Gastroesophageal sphincter (tissue), 4 donors: Measurements from ENCODE around the gene REN. TPM values are rescaled to one million over a fixed set of nuclear protein-coding genes. Genes with fewer than 3 reads are reported as not detected.
A peak's percentile ranks its signal among the peaks of the same experiment; 100 is the strongest.

ENCODE experiments used
- ATAC-seq: fragments of 150-250 bp; one replicate; pipeline ENCODE4 v1.9.1; 2016; ENCODE audit warnings: mild to moderate bottlenecking, moderate library complexity
- H3K27ac ChIP-seq, 4 donors: fragments of 200-600 bp; sonication (generic) in 3 of 4; 1 replicate in 3 of 4; 2 replicates in 1 of 4; pipeline ENCODE4 v1.5.1; 2016 to 2019
- H3K27me3 ChIP-seq: fragments of 200-600 bp; sonication (generic); one replicate; pipeline ENCODE4 v1.5.1; 2019
- H3K36me3 ChIP-seq, 2 donors: fragments of 200-600 bp; sonication (generic); one replicate each; pipeline ENCODE4 v1.5.1; 2019; ENCODE audit warnings: control low read depth in 1 of 2
- H3K4me1 ChIP-seq, 3 donors: fragments of 200-600 bp; sonication (generic); 1 replicate in 2 of 3; 2 replicates in 1 of 3; pipeline ENCODE4 v1.5.1; 2016 to 2019; ENCODE audit warnings: control low read depth in 2 of 3
- H3K4me3 ChIP-seq, 2 donors: fragments of 200-600 bp; sonication (generic); one replicate each; pipeline ENCODE4 v1.5.1; 2019; ENCODE audit warnings: mild to moderate bottlenecking in 1 of 2, moderate library complexity in 1 of 2
- H3K9me3 ChIP-seq, 3 donors: fragments of 200-600 bp; sonication (generic); one replicate each; pipeline ENCODE4 v1.5.1; 2017 to 2019; ENCODE audit warnings: control low read depth in 2 of 3
- CTCF ChIP-seq, 4 experiments: fragments of 200-600 bp in 2 of 4; fragments of 450-650 bp in 2 of 4; sonication (generic) in 1 of 4; IDR thresholded peaks; one replicate each; pipeline ENCODE4 v1.5.1; 2017 to 2019; ENCODE audit warnings: antibody characterized with exemption in 4 of 4, mild to moderate bottlenecking in 2 of 4, moderate library complexity in 2 of 4
- EP300 ChIP-seq: sonication (generic); formaldehyde crosslinking; IDR thresholded peaks from one replicate; pipeline ENCODE4 v1.6.1; 2017; ENCODE audit warnings: antibody characterized with exemption, mild to moderate bottlenecking
- POLR2A ChIP-seq, 2 donors: fragments of 450-650 bp; IDR thresholded peaks; one replicate each; pipeline ENCODE4 v1.6.1; 2017; ENCODE audit warnings: antibody characterized with exemption in 2 of 2, mild to moderate bottlenecking in 2 of 2, moderate library complexity in 1 of 2
- POLR2AphosphoS5 ChIP-seq: sonication (generic); formaldehyde crosslinking; IDR thresholded peaks from one replicate; pipeline ENCODE4 v1.6.1; 2017; ENCODE audit warnings: antibody characterized with exemption
- WGBS, 2 donors: methylation state at CpG; one replicate each; pipeline ENCODE4 v1.1.5; 2018; ENCODE audit warnings: low coverage in 1 of 2; 5-methylcytosine and 5-hydroxymethylcytosine counted together
- total RNA-seq, 4 donors: library from RNA; depleted of rRNA; stranded (reverse); fragments of >200 nt; gene quantifications; one replicate each; pipeline ENCODE4 v1.1.0, GENCODE V29; 2016

Gene REN
- total RNA-seq, 4 donors from 2014 or later = not detected

- ATAC-seq = no peak
- Histone ChIP-seq H3K9me3 (no peaks in the 10 kb centered on the region), H3K4me3 (no peak overlapping the region), H3K27ac (peak overlapping the region in 3 of 4 donors; percentile 31 to 61 (median 41)), H3K4me1 (peaks cover 0 to 46% (median 19%) of the 10 kb centered on the region in 3 donors), H3K27me3 (peaks cover 25% of the 10 kb centered on the region), H3K36me3 (no peaks in the 10 kb centered on the region)
- 26 to 70% methylated on average over 2 to 16 of the region's 21 CpGs for WGBS, 2 donors
- TF ChIP-seq POLR2A (IDR thresholded peaks at IDR 0.05) = no peak
- TF ChIP-seq POLR2AphosphoS5 = no peak
- no peak for TF ChIP-seq CTCF (IDR thresholded peaks at IDR 0.05)
- TF ChIP-seq EP300 = no peak
Observed at GRCh38 chr1:204108312-204109141, 57.6 kb downstream of the REN start.

GRCh38 chr1:204107892-204108291 lies 58.2 kb downstream of the REN start:
- Histone ChIP-seq H3K4me1 (peaks cover 0 to 47% (median 20%) of the 10 kb centered on the region in 3 donors), H3K9me3 (no peaks in the 10 kb centered on the region), H3K27ac (peak overlapping the region in 1 of 4 donors; percentile 61), H3K36me3 (no peaks in the 10 kb centered on the region), H3K4me3 (no peak overlapping the region), H3K27me3 (peaks cover 25% of the 10 kb centered on the region)
- WGBS, 2 donors = 78% methylated on average over 2 of the region's 2 CpGs; no CpG with 5 or more reads in 1 of the 2 donors
- TF ChIP-seq POLR2A (IDR thresholded peaks at IDR 0.05) (no peak), EP300 (no peak), CTCF (IDR thresholded peaks at IDR 0.05) (no peak), POLR2AphosphoS5 (no peak)
- ATAC-seq = no peak

- WGBS, 2 donors = 86% methylated on average over 1 of the region's 1 CpG; no CpG with 5 or more reads in 1 of the 2 donors
- H3K9me3 ChIP-seq = no peaks in the 10 kb centered on the region
- peaks cover 25% of the 10 kb centered on the region for H3K27me3 ChIP-seq
- H3K4me3 ChIP-seq = no peak overlapping the region
- TF ChIP-seq POLR2A (IDR thresholded peaks at IDR 0.05) = no peak
- no peak for TF ChIP-seq CTCF (IDR thresholded peaks at IDR 0.05)
- TF ChIP-seq POLR2AphosphoS5 = no peak
- no peak for TF ChIP-seq EP300
- H3K27ac ChIP-seq = no peak overlapping the region
- no peak for ATAC-seq
- peaks cover 0 to 53% (median 20%) of the 10 kb centered on the region in 3 donors for H3K4me1 ChIP-seq
- H3K36me3 ChIP-seq = no peaks in the 10 kb centered on the region
Observed at GRCh38 chr1:204106825-204107224, 59.3 kb downstream of the REN start.

GRCh38 chr1:204105131-204105515 lies 61.0 kb downstream of the REN start:
- Histone ChIP-seq H3K27me3 (peaks cover 25% of the 10 kb centered on the region), H3K4me1 (peaks cover 0 to 69% (median 20%) of the 10 kb centered on the region in 3 donors), H3K27ac (peak overlapping the region in 3 of 4 donors; percentile 43 to 68 (median 64)), H3K36me3 (no peaks in the 10 kb centered on the region), H3K9me3 (no peaks in the 10 kb centered on the region), H3K4me3 (no peak overlapping the region)
- ATAC-seq = no peak
- no peak for TF ChIP-seq EP300
- TF ChIP-seq CTCF (IDR thresholded peaks at IDR 0.05) = no peak
- no peak for TF ChIP-seq POLR2A (IDR thresholded peaks at IDR 0.05)
- TF ChIP-seq POLR2AphosphoS5 = no peak
- WGBS, 2 donors = 63 to 78% methylated on average over 2 to 3 of the region's 6 CpGs

Other genes starting within 250 kb of the REN start
- 10 to 100 TPM; 15.3 to 20.4 (median 17.3) TPM for gene SOX13, start 93.2 kb downstream of the REN start, total RNA-seq
- gene ETNK2, start 14.3 kb downstream of the REN start, total RNA-seq = 10 to 100 TPM in 2 of 4 donors, 1 to 10 TPM in 2; 6.1 to 21.1 (median 9.5) TPM
- gene KISS1, start 30.2 kb upstream of the REN start, total RNA-seq = not detected
- gene GOLT1A, start 47.7 kb upstream of the REN start, total RNA-seq = 1 to 10 TPM in 1 of 4 donors, not detected in 3; 1.1 TPM
- gene PLEKHA6, start 193.6 kb upstream of the REN start, total RNA-seq = 10 to 100 TPM in 2 of 4 donors, 1 to 10 TPM in 2; 8.7 to 17.8 (median 11.4) TPM
- 10 to 100 TPM; 44.4 to 53.2 (median 50.9) TPM for gene PPP1R15B, start 245.5 kb upstream of the REN start, total RNA-seq